Fibroblast of skin of abdomen (primary cell): ENCODE measurements around the gene DTNA.
"Not testable (repeated sequence)": the region's sequence is repeated elsewhere in the genome, so short reads cannot be mapped to it uniquely, and the experiment has no call there.

ENCODE experiments used
- DNase-seq: peaks from one replicate; pipeline ENCODE4 v3.0.0-alpha.2; 2013

The DTNA gene

GRCh38 chr18:34863702-34864101, 153.6 kb downstream of the DTNA start:
- no peak for DNase-seq

GRCh38 chr18:34864836-34865497, 154.9 kb downstream of the DTNA start:
- no peak for DNase-seq

GRCh38 chr18:34866310-34866709, 156.2 kb downstream of the DTNA start:
- DNase-seq = no peak

DNA sequence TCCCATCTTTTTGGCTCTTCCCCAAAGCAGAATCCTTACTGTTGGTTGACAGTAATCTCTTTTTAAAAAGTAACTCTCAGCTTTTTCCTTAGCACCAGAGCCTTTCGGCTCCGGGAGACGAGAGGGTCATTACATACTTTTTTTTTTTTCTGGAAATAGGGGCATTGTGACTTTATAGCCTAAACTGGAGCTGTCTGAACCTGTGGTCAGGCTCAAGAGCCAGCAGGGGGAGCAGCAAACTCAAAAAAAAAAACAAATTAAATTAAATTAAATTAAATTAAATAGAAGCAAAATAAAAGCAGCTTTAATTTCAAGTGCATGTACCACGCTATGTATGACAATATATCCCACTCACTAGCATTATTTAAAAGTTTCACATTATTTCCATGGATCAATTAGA, 156.6 kb downstream of the DTNA start:
- DNase-seq = no peak

DNA sequence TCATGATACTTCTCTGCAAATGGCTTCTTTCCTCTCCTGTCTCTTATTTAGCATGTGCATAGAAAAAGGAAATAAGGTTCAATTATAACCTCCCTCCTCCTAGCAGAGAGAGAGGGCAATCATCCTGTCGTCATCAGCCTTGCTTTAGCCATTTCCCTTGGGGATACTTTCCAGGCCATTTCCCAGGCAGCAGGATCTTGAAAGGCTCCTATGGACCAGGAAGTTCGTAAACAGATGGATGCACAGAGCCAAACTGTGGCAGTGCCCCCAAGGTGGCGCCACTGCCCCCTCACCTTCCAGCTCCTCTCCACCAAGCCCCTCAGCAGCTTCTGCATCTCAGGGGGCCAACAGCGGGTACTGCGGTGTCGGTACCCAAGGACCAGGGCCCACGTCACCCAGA, 157.4 kb downstream of the DTNA start:
- peak; percentile 8 for DNase-seq

DNA sequence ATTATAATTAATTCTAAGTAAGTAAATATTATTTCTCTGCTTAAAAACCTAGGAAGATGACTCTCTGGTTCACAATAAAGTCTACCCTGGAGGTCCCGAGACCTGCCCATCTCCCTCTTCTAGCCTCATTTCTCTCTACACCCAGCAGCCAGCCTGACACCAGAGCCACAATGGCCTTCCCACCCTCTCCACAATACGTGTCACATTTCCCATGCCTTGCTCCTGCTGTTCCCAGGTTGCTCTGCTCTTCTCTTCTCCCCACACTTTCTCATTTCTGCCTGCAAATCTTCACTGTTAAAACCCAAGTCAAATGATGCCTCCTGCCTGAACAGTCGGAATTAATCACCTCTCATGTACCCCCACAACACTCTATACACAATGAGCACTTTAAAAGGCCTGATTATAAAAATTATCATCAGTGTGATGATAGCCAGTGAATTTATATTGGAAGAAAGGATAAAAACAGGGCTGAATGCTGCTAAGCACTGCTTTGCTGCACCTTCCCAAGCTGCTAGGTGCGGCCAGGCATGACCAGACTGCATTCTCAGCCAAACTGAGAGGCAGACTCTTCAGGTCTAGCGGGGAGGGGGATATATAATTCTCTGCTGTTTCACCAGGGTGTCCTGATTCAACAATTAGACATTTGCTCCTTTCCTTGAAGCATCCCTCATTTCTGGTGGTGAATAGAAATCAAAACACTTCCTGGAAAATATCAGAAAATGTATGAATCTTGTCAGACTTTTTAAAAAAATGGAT, 160.6 kb downstream of the DTNA start:
- no peak for DNase-seq

- no peak for DNase-seq
These were observed 161.3 kb downstream of the DTNA start for GRCh38 chr18:34871435-34871834.

DNA sequence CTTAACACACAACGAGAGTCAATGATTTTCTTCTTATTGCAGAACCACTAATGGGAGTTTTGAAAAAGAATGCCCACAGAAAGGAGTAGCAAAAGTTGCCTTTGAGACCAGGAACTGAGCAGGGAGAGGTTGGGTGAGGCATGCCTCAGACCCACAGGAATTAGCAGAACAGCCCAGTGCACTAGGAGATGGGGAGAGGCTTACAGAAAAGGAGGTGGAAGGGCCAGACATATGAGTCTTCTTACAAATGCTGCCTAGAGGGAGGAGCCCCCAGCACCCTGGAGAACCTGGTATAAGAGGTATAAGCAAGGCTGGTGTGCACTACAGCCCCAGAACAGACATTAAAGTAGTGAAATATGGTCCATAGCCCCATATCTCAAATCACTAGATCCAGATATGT, 162.0 kb downstream of the DTNA start:
- DNase-seq = no peak

DNA sequence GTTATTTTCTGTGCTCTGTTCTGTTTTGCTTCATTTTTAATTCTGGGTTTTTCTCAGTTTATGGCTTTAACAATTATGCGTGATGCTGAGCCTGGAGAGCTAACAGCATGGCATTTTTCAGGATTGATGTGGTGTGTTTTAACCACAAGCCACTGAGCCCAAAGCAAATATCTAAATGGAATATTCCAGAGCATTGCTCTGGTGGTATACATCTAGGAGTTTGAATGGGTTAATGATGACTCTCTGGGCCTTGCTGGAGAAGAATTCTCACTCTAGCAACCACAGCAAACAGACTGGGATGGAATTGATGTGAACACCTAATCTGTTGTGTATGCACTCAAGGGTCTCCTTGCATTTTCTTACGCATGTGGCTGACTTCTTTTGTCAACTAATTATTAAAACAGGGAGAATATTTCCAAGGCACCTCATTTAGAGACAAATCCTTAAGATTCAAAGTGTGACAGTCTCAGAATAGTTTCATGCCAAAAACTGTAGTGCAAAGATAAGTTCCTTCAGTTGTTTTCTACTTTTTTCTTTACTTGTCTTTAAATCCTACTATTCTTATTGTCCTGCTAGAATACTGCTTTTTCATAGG, 164.0 kb downstream of the DTNA start:
- peak; percentile 23 for DNase-seq

DNA sequence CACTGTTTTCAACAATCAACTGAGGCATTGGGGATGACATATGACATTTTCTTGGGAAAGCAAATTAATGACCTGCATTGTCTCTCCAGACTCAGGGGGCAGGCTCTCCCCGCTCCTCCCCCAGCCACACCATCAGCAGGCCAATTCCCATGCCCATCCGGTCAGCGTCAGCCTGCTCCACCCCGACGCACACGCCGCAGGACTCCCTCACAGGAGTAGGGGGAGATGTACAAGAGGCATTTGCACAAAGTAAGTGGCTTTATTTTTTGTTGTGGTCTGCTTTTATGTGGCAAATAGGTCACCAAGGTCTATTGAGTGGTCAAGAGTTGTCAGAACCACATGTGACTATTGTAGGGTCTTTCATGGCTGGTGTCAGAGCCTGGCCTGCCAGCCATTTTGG, 165.1 kb downstream of the DTNA start:
- DNase-seq = no peak

DNA sequence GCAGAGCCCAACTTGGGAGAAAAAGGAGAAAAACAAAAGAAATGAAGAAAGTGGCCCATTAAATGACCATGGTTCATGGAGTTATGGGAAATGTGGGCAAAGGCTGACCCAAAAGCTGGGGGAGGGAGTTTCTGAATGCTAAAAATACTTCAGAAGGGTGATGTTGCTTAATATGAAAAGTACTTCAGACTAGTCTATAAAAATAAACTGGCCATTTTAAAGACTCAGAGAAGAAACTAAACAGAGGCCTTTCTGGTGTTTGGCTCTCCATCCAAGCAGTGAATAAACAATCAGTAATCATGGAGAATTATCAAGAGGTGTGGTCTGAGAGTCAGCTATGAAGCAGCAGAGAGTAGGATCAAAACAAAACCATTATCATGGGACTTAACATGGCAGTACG, 170.3 kb downstream of the DTNA start:
- DNase-seq = no peak

GRCh38 chr18:34880882-34881834, 171.1 kb downstream of the DTNA start:
- peak; percentile 27 for DNase-seq

GRCh38 chr18:34884436-34884835, 174.3 kb downstream of the DTNA start:
- DNase-seq = no peak

- DNase-seq = no peak
These were observed 176.1 kb downstream of the DTNA start for GRCh38 chr18:34886177-34886576.

DNA sequence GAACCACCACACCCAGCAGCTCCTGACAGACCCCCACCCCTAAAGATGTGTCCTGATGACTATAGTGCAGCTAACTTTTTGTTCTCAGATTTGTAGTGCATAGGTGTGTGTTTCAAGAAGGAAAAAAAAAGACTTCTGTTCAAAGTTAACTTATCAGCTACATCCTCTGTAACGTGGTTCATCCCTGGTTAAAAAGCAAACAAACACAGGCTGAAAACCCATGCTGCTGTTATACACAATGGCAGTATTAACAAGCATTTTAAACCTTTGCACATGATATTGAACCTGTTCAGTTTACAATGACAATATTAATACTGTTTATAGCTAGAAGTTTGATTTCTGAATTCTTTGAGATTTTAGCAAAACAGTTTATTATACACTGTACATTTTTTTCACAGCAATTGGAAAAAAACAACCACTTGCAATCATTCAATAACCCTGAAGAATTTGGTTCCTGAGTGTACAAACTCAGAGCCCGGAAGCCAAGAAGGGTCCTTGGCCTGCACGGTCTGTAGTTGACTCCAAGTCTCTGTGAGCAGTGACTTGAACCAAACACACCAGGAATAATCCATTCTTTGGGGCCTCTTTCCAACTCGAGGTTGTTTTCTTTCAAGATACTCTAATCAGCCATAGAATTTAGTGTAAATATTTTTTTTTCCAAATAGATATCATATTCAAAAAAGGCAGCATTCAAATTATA, 177.9 kb downstream of the DTNA start:
- no peak for DNase-seq

DNA sequence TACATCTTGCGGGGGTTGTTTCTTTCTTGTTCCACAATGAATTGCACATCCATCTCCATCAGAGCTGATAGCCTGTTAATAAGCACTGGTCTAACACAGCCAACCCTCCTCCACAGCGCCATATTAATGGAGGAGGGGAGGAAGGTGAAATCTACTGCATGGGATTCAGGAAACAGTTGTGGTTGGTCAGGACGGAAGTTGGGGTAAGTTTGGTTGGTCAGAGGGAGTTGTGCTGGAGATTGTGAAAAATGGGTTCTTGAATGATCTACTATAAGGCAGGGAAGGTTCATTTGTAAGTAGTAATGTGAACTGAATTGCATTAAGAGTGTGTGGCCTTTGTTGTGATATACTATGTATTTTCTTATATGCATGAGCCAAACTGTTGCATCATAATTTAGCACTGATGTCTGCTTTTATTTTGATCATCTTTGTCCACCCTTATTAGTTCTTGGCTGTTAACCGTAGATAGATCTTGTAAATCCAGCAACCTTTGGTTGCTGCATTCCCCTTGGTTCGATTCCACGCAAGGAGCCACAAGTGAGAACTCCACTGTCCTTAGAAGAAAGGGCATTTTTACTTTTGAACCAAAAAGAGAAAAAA, 180.5 kb downstream of the DTNA start:
- DNase-seq = no peak

DNA sequence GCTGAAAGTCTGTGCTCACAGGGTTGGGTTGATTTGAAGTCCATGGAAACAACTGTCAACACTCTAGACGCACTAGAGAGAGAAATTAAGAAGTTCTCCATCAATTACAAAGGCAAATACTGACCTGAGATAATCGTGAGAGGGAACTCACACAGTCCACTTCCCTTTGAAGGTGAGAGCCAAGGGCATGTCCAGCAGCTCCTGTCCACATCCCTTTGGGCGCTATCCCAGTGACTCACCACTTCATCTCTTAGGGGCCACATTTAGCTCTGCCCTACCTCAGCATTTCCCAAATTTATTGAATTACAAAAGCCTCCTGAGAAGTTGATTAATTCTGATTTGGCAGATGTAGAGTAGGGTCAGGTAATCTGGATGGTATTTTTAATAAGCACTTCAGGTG, 182.3 kb downstream of the DTNA start:
- no peak for DNase-seq

DNA sequence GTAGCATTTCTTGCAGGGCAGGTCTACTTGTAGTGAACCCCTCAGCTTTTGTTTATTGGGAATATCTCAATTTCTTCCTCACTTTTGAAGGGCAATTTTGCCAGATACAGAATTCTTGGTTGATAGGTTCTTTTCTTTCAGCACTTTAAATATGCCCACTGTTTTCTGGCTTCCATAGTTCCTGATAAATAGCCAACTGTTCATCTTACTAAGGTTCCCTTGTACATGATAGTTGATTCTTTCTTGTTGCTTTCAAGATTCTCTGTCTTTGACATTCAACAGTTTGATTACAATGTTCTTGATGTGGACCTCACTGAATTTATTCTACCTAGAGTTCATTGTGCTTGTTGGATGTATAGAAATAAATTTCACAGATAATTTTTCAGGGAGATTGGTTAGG, 183.1 kb downstream of the DTNA start:
- DNase-seq = no peak

GRCh38 chr18:34901299-34901698, 191.2 kb downstream of the DTNA start:
- DNase-seq = no peak

DNA sequence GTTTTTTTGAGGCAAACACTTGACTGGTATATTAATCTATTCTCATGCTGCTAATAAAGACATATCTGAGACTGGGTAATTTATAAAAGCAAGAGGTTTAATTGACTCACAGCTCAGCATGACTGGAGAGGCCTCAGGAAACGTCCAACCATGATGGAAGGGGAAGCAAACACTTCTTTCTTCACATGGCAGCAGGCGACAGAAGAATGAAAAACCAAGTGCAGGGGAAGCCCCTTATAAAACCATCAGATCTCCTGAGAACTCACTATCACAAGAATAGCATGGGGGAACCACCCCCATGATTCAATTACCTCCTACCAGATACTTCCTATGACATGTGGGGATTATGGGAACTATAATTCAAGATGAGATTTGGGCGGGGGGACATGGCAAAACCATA, 194.9 kb downstream of the DTNA start:
- DNase-seq = no peak

DNA sequence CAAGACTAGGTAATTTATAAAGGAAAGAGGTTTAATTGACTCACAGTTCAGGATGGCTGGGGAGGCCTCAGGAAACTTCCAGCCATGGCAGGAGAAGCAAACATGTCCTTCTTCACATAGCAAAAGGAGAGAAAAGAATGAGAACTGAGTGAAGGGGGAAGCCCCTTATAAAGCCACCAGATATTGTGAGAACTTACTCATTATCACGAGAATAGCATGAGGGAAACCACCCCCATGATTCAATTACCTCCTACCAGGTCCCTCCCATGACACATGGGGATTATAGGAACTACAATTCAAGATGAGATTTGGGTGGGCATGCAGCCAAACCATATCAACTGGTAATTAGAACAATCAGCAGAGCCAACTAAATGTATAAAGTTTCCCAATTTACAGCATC, 196.9 kb downstream of the DTNA start:
- DNase-seq = not testable (repeated sequence)
